Upper lobe of right lung (tissue), 1 donor: ENCODE results near the gene CDC123. TPM values are rescaled to one million over a fixed set of nuclear protein-coding genes. Genes with fewer than 3 reads are reported as not detected.
"Not testable (repeated sequence)": the region's sequence is repeated elsewhere in the genome, so short reads cannot be mapped to it uniquely, and the experiment has no call there.

Source experiments
- ATAC-seq: fragments of 200-7000 bp; cut with Tn5 transposase; one replicate; pipeline ENCODE4 v1.9.1; 2020; ENCODE audit warnings: mild to moderate bottlenecking, moderate library complexity
- DNase-seq: peaks from one replicate; pipeline ENCODE4 v3.0.0-alpha.2; 2020
- H3K27ac ChIP-seq: fragments of 200-600 bp; one replicate; pipeline ENCODE4 v1.8.0; 2022
- H3K27me3 ChIP-seq: fragments of 200-600 bp; one replicate; pipeline ENCODE4 v1.8.0; 2022; ENCODE audit warnings: mild to moderate bottlenecking
- H3K36me3 ChIP-seq: fragments of 200-600 bp; one replicate; pipeline ENCODE4 v1.8.0; 2022
- H3K4me1 ChIP-seq: fragments of 200-600 bp; one replicate; pipeline ENCODE4 v1.8.0; 2022
- H3K4me3 ChIP-seq: fragments of 200-600 bp; one replicate; pipeline ENCODE4 v1.8.0; 2022; ENCODE audit warnings: mild to moderate bottlenecking
- H3K9me3 ChIP-seq: fragments of 200-600 bp; one replicate; pipeline ENCODE4 v1.8.0; 2022
- CTCF ChIP-seq: fragments of 200-600 bp; IDR thresholded peaks from one replicate; pipeline ENCODE4 v1.8.0; 2022; ENCODE audit warnings: antibody characterized with exemption
- intact Hi-C: fragments of 100-400 bp; cut with DNase I; formaldehyde crosslinking; loops from one replicate; pipeline ENCODE4 v1.11.0; 2022
- total RNA-seq: library from RNA; stranded (reverse); fragmentation: NEBNext Ultra II Directional; extraction: Animal tissue kit (Norgen Biotek cat#: 25700); gene quantifications from one replicate; pipeline ENCODE4 v1.2.1, GENCODE V29; 2021
- donor health status: DM: no; HTN: yes; CAD: no; lungs with severe emphysema.

CDC123 gene
- total RNA-seq, 1 donor from 2014 or later, result 44.3 TPM

- H3K4me3 ChIP-seq, result no peak overlapping the region
- no peaks in the 10 kb centered on the region for H3K4me1 ChIP-seq
- H3K27me3 ChIP-seq, result no peaks in the 10 kb centered on the region
- TF ChIP-seq CTCF, result no peak
- intact Hi-C loops, result no loop called here
- ATAC-seq (no peak), DNase-seq (no peak)
- H3K27ac ChIP-seq, result no peak overlapping the region
- H3K36me3 ChIP-seq, result peaks cover 72% of the 10 kb centered on the region
- no peaks in the 10 kb centered on the region for H3K9me3 ChIP-seq
Measured at GRCh38 chr10:12160664-12161063, 35.3 kb upstream of the CDC123 start.

- Histone ChIP-seq H3K27ac (no peak overlapping the region), H3K9me3 (no peaks in the 10 kb centered on the region), H3K27me3 (no peaks in the 10 kb centered on the region), H3K36me3 (peaks cover 91% of the 10 kb centered on the region), H3K4me1 (no peaks in the 10 kb centered on the region), H3K4me3 (no peak overlapping the region)
- intact Hi-C loops, result no loop called here
- DNase-seq (no peak), ATAC-seq (no peak)
- no peak for TF ChIP-seq CTCF
Measured at GRCh38 chr10:12162927-12163326, 33.1 kb upstream of the CDC123 start.

- no peak for ATAC-seq
- intact Hi-C loops, result no loop called here
- no peaks in the 10 kb centered on the region for H3K9me3 ChIP-seq
- no peaks in the 10 kb centered on the region for H3K27me3 ChIP-seq
- no peaks in the 10 kb centered on the region for H3K4me1 ChIP-seq
- DNase-seq, result no peak
- no peak overlapping the region for H3K27ac ChIP-seq
- no peak for TF ChIP-seq CTCF
- H3K36me3 ChIP-seq, result peaks cover 91% of the 10 kb centered on the region
- H3K4me3 ChIP-seq, result no peak overlapping the region
Measured at GRCh38 chr10:12164085-12164484, 31.9 kb upstream of the CDC123 start.

GRCh38 chr10:12165036-12165435, 31.0 kb upstream of the CDC123 start:
- intact Hi-C loops, result no loop called here
- TF ChIP-seq CTCF, result no peak
- no peaks in the 10 kb centered on the region for H3K4me1 ChIP-seq
- H3K27me3 ChIP-seq, result no peaks in the 10 kb centered on the region
- ATAC-seq (no peak), DNase-seq (no peak)
- H3K9me3 ChIP-seq, result no peaks in the 10 kb centered on the region
- H3K27ac ChIP-seq, result no peak overlapping the region
- no peak overlapping the region for H3K4me3 ChIP-seq
- peaks cover 91% of the 10 kb centered on the region for H3K36me3 ChIP-seq

- ATAC-seq (no peak), DNase-seq (no peak)
- H3K9me3 ChIP-seq, result no peaks in the 10 kb centered on the region
- peaks cover 93% of the 10 kb centered on the region for H3K36me3 ChIP-seq
- no peaks in the 10 kb centered on the region for H3K4me1 ChIP-seq
- no peak overlapping the region for H3K4me3 ChIP-seq
- no peaks in the 10 kb centered on the region for H3K27me3 ChIP-seq
- TF ChIP-seq CTCF, result no peak
- H3K27ac ChIP-seq, result no peak overlapping the region
- intact Hi-C loops, result no loop called here
Measured at GRCh38 chr10:12165999-12166775, 29.8 kb upstream of the CDC123 start.

GRCh38 chr10:12171512-12171911, 24.5 kb upstream of the CDC123 start:
- ATAC-seq, H3K27me3 ChIP-seq, DNase-seq, H3K9me3 ChIP-seq, H3K27ac ChIP-seq, H3K4me3 ChIP-seq, H3K4me1 ChIP-seq, intact Hi-C loops: not testable (repeated sequence)
- peaks cover 98% of the 10 kb centered on the region for H3K36me3 ChIP-seq
